GM19351 (cell line): ENCODE data around the gene NACA.
"Not testable (repeated sequence)": the region's sequence is repeated elsewhere in the genome, so short reads cannot be mapped to it uniquely, and the experiment has no call there.

Experiments
- ATAC-seq: cut with Tn5 transposase; IDR thresholded peaks from one replicate; pipeline ENCODE4 v1.9.1; 2021; ENCODE audit warnings: mild to moderate bottlenecking, moderate library complexity; ENCODE audit not compliant: unreplicated experiment

NACA gene

DNA sequence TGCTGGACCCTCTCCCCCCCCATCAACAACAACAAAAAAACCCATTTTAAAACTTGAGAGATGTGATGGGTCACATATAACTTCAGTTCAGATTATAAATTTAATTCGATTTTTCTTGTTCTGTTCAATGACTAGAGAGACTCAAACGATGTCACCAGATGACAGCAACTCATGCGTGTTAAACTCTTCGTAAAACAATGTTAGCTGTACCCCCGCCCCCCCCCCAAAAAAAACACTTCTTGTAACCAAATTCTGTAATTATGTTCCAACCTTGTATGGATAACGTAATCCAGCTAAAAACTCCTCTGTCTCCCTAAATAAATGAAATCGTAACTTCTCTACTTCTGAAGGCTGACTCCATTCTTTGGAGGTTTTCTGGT, 614 bp upstream of the NACA start:
- ATAC-seq = no peak

- no peak for ATAC-seq
These were observed 463 bp downstream of the NACA start for GRCh38 chr12:56724701-56724971.

GRCh38 chr12:56723889-56724700, 1.0 kb downstream of the NACA start:
- no peak for ATAC-seq

GRCh38 chr12:56723352-56723751, 1.7 kb downstream of the NACA start:
- no peak for ATAC-seq

DNA sequence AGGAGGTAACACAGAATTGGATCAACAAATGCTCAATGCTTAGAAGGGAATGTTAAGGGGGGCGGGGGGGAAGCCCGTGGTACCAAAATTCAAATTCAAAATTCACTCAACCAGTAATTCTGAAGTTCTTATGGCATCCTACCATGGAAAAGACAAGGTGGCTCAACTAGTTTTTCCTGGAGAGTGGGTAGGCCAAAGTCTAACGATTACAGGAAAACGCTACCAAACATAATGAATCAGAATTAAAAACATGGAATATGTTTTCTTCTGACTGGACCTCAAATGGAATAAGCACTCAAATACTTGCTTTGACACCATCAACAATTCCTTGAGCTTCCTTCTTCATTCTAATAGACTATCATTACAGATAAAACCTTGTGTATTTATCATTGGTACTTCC, 2.3 kb downstream of the NACA start:
- no peak for ATAC-seq

DNA sequence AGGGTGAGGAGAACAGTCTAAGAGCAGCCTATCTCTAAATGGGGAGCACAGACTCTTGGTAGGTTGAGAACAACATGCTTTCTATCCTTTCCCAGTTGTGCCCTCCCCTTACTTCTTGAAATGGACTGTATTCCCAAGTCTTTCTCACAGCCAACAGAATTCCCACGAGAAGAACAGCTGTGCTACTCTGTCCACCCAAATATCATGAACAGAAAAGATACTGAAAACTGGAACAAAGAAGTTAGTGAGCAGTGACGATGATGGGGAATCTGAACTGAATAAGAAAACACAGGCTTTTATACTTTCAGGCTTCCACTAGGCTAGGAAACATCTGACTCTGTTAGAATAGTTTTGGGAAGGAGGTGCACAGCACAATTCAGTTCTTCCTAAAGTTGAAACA, 3.4 kb downstream of the NACA start:
- no peak for ATAC-seq

GRCh38 chr12:56721216-56721615, 3.9 kb downstream of the NACA start:
- ATAC-seq = no peak

DNA sequence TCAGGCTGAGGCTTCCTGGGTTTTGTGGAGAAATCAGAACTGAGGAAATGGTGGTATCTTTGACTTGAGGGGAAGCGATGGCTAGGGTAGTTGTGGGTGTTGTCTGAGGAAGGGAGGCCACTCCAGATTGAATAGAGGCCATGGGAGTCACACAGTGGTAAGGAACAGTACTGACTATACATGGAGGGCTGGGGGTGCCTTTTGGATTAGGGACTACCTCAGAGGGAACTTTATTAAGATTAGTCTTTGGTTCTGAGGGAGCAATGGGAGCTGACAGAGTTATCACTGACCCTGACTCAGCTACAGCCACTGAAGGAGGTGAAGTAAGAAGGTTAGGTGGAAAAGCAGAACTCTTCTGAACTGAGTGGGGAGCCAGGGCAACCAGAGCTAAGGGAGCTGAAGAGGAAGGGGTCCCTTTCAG, 4.4 kb downstream of the NACA start:
- ATAC-seq = no peak

GRCh38 chr12:56719056-56719455, 6.0 kb downstream of the NACA start:
- no peak for ATAC-seq

GRCh38 chr12:56718636-56719035, 6.5 kb downstream of the NACA start:
- no peak for ATAC-seq

GRCh38 chr12:56718149-56718548, 7.0 kb downstream of the NACA start:
- ATAC-seq = no peak

- ATAC-seq = no peak
These were observed 7.9 kb downstream of the NACA start for GRCh38 chr12:56716933-56717880.

DNA sequence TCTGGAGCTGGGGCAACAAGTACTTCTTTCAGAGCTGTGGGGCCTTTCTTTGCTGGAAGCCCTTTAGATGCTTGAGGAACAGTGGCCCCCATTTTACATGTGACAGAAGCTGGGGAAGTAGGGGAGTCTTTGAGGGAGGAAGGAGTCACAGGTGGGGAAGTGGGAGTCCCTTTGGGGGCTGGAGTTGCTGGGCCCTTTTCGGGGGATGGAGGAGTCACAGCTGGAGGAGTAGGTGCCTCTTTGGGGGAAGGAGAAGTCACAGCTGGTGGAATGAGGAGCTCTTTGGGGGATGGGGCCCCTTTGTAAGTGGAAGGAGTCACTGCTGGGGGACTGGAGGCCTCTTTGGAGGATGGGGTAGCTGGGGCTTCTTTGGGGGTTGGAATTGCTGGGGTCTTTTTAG, 8.6 kb downstream of the NACA start:
- ATAC-seq = no peak

DNA sequence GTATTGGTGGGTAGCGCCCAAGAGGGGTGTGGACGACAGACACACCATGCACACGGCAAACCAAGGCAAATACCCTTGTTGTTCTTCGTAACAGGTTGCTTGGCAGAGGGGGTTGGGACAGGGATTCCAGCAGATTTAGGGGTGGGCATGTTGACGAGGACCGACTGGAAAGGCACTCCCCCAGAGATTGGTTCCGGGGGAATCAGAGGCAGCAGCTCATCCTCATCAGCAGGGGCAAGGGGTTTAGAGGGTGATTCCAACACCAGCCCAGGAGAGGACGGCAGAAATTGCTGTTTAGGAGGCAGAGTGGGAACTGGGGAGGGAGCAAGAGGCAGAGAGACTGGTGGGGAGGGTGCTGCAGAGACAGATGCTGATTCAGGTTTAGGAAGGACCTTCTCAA, 9.3 kb downstream of the NACA start:
- ATAC-seq = no peak

- ATAC-seq = no peak
These were observed 10.6 kb downstream of the NACA start for GRCh38 chr12:56714431-56714929.

DNA sequence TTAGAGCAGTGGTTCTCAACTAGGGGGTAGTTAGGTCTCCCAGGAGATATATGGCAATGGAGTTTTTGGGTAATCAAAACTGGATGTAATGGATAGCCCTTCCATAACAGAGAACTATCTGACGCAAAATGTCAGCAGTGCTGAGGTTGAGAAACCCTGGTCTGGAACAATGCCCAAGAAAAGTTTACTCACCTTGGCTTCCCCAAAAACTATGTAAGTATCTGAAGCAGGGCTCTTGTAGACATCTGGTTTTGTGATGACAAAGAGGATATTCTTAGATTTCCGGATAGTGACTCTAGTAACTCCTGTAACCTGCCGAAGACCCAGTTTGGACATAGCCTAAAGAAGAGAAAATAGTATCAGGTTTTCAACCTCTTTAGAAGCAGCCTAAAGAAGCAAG, 11.8 kb downstream of the NACA start:
- ATAC-seq = no peak

DNA sequence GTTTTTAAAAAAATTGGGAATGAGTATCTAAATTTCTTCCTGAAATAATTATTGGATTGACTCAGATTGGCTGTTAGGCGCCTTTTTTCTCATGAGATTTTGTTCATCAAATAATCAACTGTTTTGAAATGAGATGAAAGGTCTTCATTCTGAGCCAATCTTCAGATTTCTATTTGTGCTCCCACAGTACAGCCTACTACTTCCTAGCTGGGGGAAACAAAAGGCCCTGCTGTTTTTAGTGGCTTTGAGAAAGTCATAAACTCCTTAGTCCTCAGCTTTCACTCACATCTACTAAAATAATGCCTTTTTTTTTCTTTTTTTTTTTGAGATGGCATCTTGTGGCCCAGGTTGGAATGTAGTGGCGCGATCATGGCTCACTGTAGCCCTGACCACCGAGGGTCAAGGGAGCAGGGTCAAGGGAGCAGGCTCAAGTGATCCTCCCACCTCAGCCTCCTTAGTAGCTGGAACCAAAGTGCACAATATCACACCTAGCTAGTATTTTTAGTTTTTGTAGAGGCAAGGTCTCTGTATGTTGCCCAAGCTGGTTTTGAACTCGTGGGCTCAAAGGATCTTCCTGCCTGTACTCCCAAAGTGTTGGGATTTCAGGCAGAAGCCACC, 15.2 kb downstream of the NACA start:
- ATAC-seq = no peak

GRCh38 chr12:56704522-56704921, 20.6 kb downstream of the NACA start:
- ATAC-seq = not testable (repeated sequence)

- no peak for ATAC-seq
These were observed 26.0 kb downstream of the NACA start for GRCh38 chr12:56699020-56699661.

GRCh38 chr12:56695327-56696101, 29.6 kb downstream of the NACA start:
- no peak for ATAC-seq
